Ishikawa (cell line): ENCODE data around the gene PDE8A.

ENCODE experiments used
- CEBPB ChIP-seq: IDR thresholded peaks from 2 replicates; pipeline ENCODE4 v1.6.1; 2012
- EP300 ChIP-seq: IDR thresholded peaks from 2 replicates; pipeline ENCODE4 v1.6.1; 2012; ENCODE audit warnings: borderline replicate concordance
- RAD21 ChIP-seq: IDR thresholded peaks from 2 replicates; pipeline ENCODE4 v1.6.1; 2012; ENCODE audit warnings: low read depth
- TAF1 ChIP-seq: IDR thresholded peaks from 2 replicates; pipeline ENCODE4 v1.6.1; 2012; ENCODE audit warnings: low read depth, mild to moderate bottlenecking

DNA sequence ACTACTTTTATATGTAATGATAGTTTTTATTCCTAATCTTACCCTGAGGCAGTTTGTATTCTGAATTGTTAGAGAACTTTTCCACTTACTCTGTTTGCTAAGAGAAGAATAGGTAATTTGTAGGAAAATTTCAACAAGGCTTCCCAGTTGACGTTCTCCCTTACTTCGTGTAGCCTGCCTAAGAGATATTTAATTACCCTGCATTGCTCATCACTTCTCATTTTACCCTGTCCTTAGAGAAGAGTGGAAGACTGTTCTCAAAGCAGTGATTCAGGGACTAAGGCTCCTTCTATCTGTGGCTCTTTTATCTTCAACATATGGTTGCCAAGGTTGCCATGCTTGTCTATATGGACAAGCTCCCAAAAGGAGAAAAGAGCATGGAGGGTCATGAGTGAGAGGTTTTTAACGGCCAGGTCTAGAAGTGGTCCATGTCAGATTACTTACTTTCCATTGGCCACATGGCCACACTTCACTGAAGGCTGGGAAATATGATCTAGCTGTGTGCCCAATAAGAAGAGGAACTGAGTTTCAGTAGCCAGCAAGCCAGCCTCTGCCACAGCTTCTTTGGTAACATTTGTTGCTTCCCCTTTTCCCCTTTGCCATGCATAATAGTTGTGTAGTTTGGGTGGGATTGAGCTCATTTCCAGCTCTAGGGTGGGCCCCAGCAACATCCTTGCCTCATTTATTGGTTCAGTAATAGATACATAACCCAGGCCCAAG, 22.1 kb downstream of the PDE8A start:
- no peak for TF ChIP-seq EP300
- no peak for TF ChIP-seq CEBPB
- no peak for TF ChIP-seq TAF1
- no peak for TF ChIP-seq RAD21
